Measurements from ENCODE around the gene BGLAP. TPM values are rescaled to one million over a fixed set of nuclear protein-coding genes. Genes with fewer than 3 reads are reported as not detected.
A peak's percentile ranks its signal among the peaks of the same experiment; 100 is the strongest.

BGLAP gene
- total RNA-seq, 1 experiment from 2014 or later = 1.4 TPM

DNA sequence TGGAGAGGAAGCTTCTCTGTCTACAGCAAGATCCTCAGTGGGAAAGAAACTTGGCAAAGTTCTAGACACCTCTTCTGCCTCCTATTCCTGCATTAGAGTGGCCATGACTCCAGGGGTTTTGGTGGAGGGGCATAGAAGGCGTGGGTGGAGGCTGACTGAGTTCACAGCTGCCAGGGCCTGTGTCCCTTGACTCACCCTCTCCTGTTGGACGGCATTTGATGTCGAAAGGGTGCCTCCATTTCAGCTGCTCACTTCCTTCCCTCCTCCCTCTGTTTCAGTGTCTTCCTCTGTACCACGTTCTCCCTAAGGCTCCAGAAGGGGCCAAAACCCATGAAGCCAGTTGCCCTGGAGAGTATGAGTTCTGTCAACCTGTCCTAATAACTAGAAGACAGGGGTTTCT, 42.8 kb downstream of the BGLAP start:
- Histone ChIP-seq H2AFZ (ENCODE audit: low read depth, low read length, poor library complexity, severe bottlenecking) (no peak overlapping the region), H3K4me2 (ENCODE audit: low read length) (peak overlapping the region; percentile 91; the same call in 1 of the 2 replicates), H3K79me2 (ENCODE audit: insufficient read depth, low read length) (peaks cover 37% of the 10 kb centered on the region), H3K4me1 (ENCODE audit: control insufficient read depth in 1 of 2, insufficient read depth in 2 of 2, low read length in 2 of 2) (peaks cover 25 to 27% of the 10 kb centered on the region in 2 experiments), H3K27ac (ENCODE audit: low read depth, low read length) (0 out of 2 replicates have a peak overlapping the region, but pooled peaks have one; percentile 13), H3K36me3 (ENCODE audit: control insufficient read depth in 1 of 2, insufficient read depth in 2 of 2, low read length in 2 of 2) (peaks cover 0 to 7% of the 10 kb centered on the region in 2 experiments; a peak in 2 of 4 replicates), H3K9ac (ENCODE audit: low read length) (peak overlapping the region; percentile 98; the same call in 1 of the 2 replicates), H3K9me3 (ENCODE audit: control insufficient read depth in 1 of 2, insufficient read depth in 1 of 2, low read depth in 1 of 2, low read length in 2 of 2) (no peaks in the 10 kb centered on the region), H3K27me3 (ENCODE audit: insufficient read depth, low read length) (no peaks in the 10 kb centered on the region), H3K9me2 (ENCODE audit: insufficient read depth) (no peaks in the 10 kb centered on the region), H3K4me3 (replicated peaks in 1 of 2; ENCODE audit: low read depth in 1 of 2, low read length in 2 of 2) (no peak overlapping the region), H4K20me1 (ENCODE audit: insufficient read depth) (peaks cover 10% of the 10 kb centered on the region; the same call in 1 of the 2 replicates)
- TF ChIP-seq ELF1 (IDR thresholded peaks at IDR 0.05; ENCODE audit: borderline replicate concordance, low read depth) (no peak), MAX (IDR thresholded peaks at IDR 0.05) (no peak), TCF7L2 (IDR thresholded peaks at IDR 0.05; ENCODE audit: borderline replicate concordance, extremely low read depth, insufficient read depth, insufficient read length) (no peak), EGR1 (IDR thresholded peaks at IDR 0.05; ENCODE audit: low read depth) (no peak), EZH2phosphoT487 (IDR thresholded peaks at IDR 0.05; ENCODE audit: borderline replicate concordance) (no peak)
- ChIA-PET POLR2A (no interaction called here), RAD21 (ENCODE audit: low non-redundant PET in 1 of 2, low total read pairs in 2 of 2, uncharacterized antibody in 2 of 2, unreplicated experiment in 2 of 2) (no interaction called here), CTCF (no interaction called here)
- no peak for ATAC-seq
- BruUV-seq (replicated peaks) = no TSS peak
- DNase-seq (ENCODE audit: low read depth, low spot score) = no peak
- intact Hi-C loops (cut with micrococcal nuclease) = no loop called here

DNA sequence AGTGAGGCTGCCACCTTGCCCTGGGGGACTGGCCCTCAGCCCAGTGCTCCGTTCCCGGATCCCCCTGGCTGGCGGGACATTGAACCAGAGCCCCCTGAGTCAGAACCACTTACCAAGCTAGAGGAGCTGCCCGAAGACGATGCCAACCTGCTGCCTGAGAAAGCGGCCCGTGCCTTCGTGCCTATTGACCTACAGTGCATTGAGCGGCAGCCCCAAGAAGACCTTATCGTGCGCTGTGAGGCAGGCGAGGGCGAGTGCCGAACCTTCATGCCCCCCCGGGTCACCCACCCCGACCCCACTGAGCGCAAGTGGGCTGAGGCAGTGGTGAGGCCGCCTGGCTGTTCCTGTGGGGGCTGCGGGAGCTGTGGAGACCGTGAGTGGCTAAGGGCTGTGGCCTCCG, 43.5 kb downstream of the BGLAP start:
- CTCF ChIA-PET = no interaction called here
- POLR2A ChIA-PET = no interaction called here
- no TSS peak for BruUV-seq (replicated peaks)
- TF ChIP-seq, protein P1, sequence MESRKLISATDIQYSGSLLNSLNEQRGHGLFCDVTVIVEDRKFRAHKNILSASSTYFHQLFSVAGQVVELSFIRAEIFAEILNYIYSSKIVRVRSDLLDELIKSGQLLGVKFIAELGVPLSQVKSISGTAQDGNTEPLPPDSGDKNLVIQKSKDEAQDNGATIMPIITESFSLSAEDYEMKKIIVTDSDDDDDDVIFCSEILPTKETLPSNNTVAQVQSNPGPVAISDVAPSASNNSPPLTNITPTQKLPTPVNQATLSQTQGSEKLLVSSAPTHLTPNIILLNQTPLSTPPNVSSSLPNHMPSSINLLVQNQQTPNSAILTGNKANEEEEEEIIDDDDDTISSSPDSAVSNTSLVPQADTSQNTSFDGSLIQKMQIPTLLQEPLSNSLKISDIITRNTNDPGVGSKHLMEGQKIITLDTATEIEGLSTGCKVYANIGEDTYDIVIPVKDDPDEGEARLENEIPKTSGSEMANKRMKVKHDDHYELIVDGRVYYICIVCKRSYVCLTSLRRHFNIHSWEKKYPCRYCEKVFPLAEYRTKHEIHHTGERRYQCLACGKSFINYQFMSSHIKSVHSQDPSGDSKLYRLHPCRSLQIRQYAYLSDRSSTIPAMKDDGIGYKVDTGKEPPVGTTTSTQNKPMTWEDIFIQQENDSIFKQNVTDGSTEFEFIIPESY (IDR thresholded peaks at IDR 0.05; ENCODE audit: extremely low read depth, insufficient replicate concordance, low read length) = no peak
- TF ChIP-seq, protein P2, sequence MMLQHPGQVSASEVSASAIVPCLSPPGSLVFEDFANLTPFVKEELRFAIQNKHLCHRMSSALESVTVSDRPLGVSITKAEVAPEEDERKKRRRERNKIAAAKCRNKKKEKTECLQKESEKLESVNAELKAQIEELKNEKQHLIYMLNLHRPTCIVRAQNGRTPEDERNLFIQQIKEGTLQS (IDR thresholded peaks at IDR 0.05) = no peak
- TF ChIP-seq ZFX (IDR thresholded peaks at IDR 0.05) = no peak
- TF ChIP-seq, protein P3, sequence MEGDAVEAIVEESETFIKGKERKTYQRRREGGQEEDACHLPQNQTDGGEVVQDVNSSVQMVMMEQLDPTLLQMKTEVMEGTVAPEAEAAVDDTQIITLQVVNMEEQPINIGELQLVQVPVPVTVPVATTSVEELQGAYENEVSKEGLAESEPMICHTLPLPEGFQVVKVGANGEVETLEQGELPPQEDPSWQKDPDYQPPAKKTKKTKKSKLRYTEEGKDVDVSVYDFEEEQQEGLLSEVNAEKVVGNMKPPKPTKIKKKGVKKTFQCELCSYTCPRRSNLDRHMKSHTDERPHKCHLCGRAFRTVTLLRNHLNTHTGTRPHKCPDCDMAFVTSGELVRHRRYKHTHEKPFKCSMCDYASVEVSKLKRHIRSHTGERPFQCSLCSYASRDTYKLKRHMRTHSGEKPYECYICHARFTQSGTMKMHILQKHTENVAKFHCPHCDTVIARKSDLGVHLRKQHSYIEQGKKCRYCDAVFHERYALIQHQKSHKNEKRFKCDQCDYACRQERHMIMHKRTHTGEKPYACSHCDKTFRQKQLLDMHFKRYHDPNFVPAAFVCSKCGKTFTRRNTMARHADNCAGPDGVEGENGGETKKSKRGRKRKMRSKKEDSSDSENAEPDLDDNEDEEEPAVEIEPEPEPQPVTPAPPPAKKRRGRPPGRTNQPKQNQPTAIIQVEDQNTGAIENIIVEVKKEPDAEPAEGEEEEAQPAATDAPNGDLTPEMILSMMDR (IDR thresholded peaks at IDR 0.05 in 2 of 3, conservative IDR thresholded peaks at IDR 0.05 in 1 of 3; ENCODE audit: borderline replicate concordance in 1 of 3, insufficient read depth in 1 of 3, low read depth in 2 of 3, low read length in 2 of 3) = no peak
- no peak for TF ChIP-seq EZH2phosphoT487 (IDR thresholded peaks at IDR 0.05; ENCODE audit: borderline replicate concordance)
- no peak for TF ChIP-seq RAD21 (IDR thresholded peaks at IDR 0.05; ENCODE audit: low read depth)
- no peak for TF ChIP-seq CBX3 (IDR thresholded peaks at IDR 0.05; ENCODE audit: low read depth)

More for the DNA sequence above, 43.5 kb downstream of the BGLAP start:
- no peak overlapping the region for H2AFZ ChIP-seq (ENCODE audit: low read depth, low read length, poor library complexity, severe bottlenecking)
- H3K79me2 ChIP-seq (ENCODE audit: insufficient read depth, low read length) = peaks cover 30% of the 10 kb centered on the region
- H4K20me1 ChIP-seq (ENCODE audit: insufficient read depth) = peaks cover 4% of the 10 kb centered on the region; the same call in 1 of the 2 replicates
- DNase-seq (ENCODE audit: low read depth, low spot score) (no peak), ATAC-seq (no peak)
- RAD21 ChIA-PET (ENCODE audit: low non-redundant PET in 1 of 2, low total read pairs in 2 of 2, uncharacterized antibody in 2 of 2, unreplicated experiment in 2 of 2) = no interaction called here
- H3K4me3 ChIP-seq (replicated peaks in 1 of 2; ENCODE audit: low read depth in 1 of 2, low read length in 2 of 2) = no peak overlapping the region
- H3K9me3 ChIP-seq (ENCODE audit: control insufficient read depth in 1 of 2, insufficient read depth in 1 of 2, low read depth in 1 of 2, low read length in 2 of 2) = no peaks in the 10 kb centered on the region
- peaks cover 0 to under 1% of the 10 kb centered on the region in 2 experiments; a peak in 1 of 4 replicates for H3K36me3 ChIP-seq (ENCODE audit: control insufficient read depth in 1 of 2, insufficient read depth in 2 of 2, low read length in 2 of 2)
- intact Hi-C loops (cut with micrococcal nuclease) = no loop called here
- H3K4me1 ChIP-seq (ENCODE audit: control insufficient read depth in 1 of 2, insufficient read depth in 2 of 2, low read length in 2 of 2) = peaks cover 24 to 27% of the 10 kb centered on the region in 2 experiments
- no peaks in the 10 kb centered on the region for H3K9me2 ChIP-seq (ENCODE audit: insufficient read depth)
- no peak overlapping the region for H3K4me2 ChIP-seq (ENCODE audit: low read length)
- H3K9ac ChIP-seq (ENCODE audit: low read length) = no peak overlapping the region
- H3K27ac ChIP-seq (ENCODE audit: low read depth, low read length) = no peak overlapping the region
- no peaks in the 10 kb centered on the region for H3K27me3 ChIP-seq (ENCODE audit: insufficient read depth, low read length)
